ENCODE data around the gene RRBP1.
"Not testable (repeated sequence)": the region's sequence is repeated elsewhere in the genome, so short reads cannot be mapped to it uniquely, and the experiment has no call there.

The RRBP1 gene

DNA sequence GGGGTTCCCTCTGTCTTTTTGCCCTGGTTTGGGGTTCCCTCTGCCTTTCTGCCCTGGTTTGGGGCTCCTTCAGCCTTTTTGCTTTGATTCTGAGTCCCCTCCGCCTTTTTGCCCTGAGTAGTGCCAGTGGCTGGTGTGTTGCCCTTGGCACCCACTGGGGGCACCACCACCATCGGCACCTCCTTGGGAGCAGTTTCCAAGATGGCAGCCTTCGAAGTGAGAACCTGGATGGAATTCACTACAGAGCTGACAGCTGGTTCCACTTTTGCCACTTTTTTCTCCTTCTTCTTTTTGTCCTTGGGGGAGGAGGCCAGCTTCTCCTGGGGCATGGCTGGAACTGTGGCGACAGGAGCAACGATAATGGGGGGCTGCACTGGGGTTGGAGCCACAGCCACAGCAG lies 22.2 kb downstream of the RRBP1 start:
- no peak for DNase-seq

DNA sequence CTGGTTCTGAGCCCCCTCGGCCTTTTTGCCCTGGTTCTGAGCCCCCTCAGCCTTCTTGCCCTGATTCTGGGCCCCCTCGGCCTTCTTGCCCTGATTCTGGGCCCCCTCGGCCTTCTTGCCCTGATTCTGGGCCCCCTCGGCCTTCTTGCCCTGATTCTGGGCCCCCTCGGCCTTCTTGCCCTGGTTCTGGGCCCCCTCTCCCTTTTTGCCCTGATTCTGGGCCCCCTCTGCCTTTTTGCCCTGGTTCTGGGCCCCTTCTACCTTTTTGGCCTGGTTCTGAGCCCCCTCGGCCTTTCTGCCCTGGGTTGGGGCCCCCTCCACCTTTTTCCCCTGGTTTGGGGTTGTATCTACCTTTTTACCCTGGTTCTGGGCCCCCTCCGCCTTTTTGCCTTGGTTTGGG lies 22.7 kb downstream of the RRBP1 start:
- DNase-seq: not testable (repeated sequence)

DNA sequence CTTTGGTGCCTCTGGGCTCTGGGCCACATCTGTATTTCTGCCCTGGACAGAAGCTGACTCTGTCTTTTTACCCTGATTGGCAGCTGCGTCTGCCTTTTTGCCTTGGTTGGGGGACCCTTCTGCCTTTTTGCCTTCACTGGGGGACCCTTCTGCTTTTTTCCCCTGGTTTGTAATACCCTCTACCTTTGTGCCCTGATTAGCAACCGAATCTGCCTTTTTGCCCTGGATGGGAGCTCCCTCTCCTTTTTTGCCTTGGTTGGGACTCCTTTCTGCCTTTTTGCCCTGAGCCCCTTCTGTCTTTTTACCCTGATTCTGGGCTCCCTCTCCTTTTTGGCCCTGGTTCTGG lies 23.4 kb downstream of the RRBP1 start:
- no peak for DNase-seq

DNA sequence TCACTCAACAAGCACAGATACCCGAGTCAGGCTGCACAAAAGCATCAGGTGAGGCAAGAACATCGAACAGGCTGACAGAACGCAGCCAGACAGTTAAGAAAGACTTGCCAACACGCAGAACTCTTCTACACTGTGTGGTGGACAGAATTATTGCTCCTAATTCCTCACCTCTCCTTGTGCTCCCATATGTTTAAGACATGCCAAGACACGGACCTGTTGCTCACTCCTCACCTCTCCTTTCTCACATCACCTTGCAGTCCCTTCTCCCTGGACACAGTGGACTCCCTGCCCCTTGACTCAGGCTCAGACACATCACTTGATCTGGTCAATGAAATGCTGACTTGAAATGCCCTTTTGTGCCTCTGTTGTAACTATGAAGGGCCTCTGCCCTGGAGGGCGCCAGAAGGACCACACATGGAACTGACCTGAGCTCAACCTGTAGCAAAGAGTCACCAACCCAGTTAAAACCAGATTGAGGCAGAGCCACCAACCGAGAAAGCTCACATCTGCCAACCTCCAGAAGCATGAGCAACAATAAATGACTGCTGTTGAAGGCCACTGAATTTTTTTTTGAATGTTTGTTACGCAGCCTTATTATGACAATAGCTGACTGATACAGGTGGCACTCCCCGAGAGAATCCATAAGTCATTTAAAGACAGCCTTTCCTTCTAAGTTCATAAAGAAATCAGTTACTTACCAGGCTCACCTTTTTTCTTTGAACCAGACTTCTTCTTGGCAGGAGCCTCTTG lies 24.0 kb downstream of the RRBP1 start:
- DNase-seq: no peak

DNA sequence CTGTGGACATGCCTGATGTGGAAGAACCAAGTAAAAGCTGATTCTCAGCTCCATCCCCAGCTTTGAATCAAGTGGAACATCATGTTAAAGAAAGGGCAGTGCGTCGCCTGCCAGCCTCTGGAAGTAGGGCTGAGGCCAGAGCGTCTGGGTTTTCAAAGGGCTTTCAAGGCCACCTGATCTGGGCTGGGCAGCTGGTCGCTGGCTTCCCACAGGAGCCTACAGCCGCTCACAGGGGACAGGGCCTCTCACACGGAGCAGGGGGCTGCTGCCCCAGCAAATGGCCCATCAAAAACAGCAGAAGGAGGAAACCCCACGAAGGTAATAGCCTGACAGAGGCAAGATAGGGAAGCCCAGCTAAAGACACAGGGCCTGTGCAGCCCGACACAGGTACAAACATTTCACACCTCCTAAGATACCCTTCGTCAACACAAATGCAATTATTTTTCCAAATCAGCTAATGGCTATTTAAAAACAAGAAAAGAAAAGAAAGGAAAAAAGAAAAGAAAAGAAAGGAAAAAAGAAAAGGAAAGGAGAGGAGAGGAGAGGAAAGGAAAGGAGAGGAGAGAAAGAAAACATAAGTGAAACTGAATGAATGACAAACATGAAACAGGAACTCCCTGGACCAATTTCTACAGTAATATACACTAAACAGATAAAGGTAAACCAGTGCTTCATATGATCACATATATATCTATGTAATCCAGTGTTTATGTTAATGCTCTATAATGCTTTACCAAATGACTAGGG lies 24.8 kb downstream of the RRBP1 start:
- no peak for DNase-seq

DNA sequence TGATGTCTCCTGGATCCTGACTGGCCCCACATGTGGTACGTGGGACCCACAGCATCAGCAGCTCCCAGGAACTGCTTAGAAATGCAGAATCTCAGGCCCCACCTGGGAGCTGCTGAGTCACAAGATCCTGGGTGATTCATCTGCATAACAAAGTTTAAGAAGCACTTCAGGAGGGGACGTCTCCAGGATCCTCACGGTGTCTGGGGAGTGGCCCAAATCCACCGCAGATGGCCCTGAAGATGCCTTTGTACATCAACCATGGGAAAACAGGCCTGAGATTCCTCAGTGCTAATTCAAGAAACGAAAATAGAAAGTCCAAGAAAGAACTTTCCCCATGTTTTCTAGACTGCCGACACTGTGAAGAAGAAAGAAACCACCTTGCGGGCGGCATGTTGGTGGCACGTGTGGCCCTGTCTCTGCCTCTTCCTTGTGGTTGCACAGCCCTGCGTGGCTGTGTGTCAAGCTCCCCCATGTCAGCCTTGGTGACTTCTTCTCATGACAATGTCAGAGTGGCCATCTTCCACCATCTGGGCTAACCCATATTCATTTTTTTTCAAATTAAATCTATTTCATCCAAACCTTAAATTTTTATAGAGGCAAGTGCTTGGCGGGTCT lies 26.1 kb downstream of the RRBP1 start:
- DNase-seq: peak; percentile 32

DNA sequence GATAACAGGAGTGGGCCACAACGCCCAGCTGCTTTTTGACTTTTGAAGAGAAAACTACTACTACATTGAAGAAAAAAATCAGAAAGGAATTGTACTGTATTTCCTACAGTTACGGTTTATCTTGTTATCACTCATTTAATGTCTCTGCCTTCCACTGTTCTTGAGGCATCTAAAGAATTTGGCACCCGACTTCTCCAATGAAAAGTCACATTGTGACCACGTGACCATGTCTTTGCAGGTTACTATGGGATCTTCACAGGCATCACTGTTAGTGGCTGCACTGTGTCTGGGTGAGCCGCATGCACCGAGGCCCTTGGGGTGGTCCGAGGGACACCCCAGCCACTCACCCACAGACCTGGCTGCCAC lies 26.8 kb downstream of the RRBP1 start:
- no peak for DNase-seq

DNA sequence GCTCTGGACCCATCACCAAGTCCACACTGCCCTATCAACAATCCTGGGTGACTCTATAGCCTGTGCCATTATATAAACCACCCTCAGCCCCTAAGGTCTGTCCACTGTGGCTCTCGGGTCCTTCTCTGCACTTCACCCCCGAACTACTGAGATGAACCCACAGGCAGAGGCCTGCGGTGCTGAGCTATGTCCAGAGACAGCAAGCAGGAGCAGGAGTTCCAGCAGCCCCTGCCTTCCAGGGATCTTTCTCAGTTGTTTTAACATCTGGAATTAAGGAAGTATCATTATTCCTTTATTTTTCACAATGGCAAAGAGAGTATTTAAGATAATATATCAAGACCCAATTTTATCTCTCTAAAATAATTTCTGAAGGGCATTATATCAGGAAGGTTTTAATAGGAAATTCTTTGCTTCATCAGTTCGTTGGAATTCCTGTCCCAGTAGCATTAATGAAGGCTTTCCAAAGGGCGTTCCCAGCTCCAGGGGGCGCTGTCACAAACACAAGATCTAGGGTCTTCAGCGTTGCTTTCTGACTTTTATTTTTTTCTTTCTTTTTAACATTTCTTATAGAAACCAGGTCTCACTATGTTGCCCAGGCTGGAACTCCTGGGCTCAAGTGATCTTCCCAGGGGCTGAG lies 27.3 kb downstream of the RRBP1 start:
- peak; percentile 27 for DNase-seq

DNA sequence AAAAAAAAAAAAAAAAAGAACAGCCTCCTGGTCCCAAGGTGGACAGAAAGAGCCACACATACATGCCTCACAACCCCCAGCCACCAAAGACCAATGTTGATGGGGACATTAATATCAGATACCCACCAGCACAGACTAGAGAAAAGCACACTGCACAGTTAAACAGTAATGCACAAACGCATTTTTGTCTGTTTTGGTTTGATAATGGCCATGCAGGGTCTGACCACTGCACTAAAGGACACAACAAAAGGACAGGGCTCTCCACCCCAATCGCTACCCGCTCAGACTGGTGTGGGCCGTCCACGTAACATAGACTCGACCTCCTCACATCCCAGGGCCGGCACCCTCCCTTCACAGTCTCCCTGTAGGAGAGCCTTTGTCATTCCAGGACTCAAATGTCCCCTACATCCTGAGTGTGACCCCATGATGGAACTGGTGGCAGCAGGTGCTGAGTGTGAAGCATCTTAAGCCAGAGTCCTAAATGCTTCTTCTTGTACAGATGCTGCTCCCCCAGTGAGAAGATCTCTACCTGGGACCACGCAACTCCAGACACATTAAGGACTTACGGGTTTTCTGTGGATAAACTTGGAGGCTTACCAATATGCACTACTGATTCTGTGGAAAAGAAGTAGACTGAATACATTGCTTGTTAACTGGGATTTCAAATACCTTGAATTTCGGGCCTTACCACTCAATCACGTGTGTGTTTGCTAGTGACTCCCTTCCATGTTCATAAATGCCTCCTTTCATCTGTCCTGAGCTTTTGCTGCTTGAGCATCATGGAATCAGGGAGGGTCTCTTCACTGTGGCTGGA lies 28.0 kb downstream of the RRBP1 start:
- no peak for DNase-seq

DNA sequence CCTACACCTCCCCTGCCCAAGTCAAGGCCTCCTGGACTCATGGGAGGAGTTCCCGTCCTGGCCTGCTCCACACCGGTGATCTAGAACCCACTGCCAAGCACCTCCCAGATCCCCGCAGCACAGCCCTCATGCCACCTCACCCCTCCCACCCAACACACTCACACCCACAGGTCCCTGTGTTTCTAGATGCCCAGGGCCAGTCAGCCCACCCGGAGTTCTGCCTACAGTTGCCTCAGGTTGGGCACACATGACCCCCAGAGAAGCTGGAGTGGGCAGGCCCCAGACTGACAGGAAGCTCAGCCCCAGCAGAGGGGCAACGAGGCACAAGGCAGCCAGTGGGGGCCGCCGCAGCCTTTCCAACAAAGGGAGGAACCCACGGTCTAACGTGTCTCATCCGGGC lies 29.6 kb downstream of the RRBP1 start:
- DNase-seq: no peak

DNA sequence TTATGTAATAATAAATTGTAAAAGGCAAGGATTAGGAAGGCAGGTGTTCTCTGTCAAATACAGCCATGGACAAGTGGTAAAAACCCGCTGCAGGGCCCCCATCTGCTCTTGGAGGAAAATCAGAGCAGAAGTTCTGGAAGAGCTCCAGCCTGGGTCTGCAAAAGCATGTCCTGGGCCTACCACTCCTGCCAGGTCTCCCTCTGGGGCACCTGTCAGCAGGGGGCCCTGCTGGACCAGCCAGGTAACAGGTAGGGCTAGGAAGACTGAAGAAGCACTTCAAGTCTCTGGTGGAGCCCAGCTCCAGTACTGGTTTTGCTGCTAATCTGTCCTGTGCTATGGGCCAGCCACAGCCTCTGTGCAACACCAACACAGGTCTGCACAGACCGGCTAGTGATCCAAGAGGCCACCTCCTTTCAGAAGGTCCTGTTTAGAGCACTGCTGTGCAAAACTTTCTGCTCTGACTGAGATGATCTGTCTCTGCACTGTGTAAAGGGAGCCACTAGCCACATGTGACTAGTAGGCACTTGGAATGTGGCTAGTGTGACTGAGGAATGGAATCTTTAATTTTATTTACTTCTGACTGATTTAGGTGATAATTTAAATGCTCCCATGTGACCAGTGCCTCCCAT lies 30.2 kb downstream of the RRBP1 start:
- DNase-seq: no peak

DNA sequence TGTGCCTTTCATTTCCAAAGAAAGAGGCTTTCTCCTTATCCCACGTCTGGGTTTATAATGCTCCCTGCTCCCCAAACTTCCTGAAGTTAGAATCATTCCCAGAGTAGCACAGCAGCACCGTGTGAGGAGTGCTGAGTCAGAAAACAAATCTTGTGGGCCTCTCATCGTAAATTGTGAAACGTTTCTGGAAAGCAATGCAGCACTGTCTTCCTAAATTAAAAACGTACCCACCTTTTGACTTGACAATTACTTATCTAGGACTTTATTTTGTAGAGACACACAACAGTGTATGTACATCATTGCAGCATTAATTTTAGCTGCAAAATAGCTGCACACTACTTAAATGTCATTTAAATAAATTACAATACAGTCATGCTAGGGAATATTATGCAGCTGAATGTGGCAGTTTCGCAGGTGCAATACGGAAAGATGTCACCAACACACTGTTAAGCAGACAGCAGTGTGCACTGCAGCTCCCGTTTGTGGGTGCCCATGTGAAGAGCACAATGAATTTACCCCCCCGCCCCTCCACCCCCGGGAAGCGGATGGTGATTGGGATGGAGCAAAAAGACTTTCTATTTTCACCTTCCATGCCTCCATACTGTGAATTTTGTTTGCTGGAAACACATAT lies 30.8 kb downstream of the RRBP1 start:
- no peak for DNase-seq

DNA sequence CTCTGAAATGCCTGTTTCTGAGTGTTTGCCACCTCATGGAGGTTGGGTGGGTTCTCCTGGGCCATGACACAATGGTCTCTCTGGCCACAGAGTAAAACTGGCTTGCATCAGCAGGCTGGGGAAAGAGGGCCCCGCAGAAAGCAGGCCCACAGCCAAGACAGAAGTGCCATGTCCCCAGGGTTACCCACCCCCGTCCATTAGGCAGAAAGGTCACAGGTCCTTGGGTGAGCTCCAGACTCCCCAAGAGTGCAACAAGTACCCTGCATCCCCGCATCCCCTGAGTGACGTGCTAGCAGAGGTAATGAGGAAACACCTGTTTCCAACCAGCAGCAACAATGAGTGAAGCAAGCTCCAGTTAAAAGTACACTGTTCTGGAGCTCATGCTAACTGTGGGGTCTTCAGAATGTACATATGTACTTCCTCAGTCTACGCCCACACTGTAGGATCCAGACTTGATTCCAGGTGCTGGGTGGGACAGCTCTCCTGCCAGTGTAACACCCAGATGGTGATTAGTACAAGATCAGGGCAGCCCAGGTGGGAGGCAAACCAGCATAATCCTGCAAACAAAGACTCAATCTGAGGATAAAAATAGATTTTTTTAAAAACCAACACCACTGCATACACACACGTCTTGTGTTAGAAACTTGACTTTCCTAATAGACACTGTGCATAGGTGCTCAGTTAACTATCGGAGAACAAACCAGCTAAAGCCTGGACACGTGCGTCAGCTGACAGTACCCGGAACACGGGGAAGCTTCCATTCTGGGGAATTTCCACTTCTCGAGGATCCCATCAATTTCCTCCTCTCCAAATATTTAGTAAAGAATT lies 31.5 kb downstream of the RRBP1 start:
- no peak for DNase-seq

DNA sequence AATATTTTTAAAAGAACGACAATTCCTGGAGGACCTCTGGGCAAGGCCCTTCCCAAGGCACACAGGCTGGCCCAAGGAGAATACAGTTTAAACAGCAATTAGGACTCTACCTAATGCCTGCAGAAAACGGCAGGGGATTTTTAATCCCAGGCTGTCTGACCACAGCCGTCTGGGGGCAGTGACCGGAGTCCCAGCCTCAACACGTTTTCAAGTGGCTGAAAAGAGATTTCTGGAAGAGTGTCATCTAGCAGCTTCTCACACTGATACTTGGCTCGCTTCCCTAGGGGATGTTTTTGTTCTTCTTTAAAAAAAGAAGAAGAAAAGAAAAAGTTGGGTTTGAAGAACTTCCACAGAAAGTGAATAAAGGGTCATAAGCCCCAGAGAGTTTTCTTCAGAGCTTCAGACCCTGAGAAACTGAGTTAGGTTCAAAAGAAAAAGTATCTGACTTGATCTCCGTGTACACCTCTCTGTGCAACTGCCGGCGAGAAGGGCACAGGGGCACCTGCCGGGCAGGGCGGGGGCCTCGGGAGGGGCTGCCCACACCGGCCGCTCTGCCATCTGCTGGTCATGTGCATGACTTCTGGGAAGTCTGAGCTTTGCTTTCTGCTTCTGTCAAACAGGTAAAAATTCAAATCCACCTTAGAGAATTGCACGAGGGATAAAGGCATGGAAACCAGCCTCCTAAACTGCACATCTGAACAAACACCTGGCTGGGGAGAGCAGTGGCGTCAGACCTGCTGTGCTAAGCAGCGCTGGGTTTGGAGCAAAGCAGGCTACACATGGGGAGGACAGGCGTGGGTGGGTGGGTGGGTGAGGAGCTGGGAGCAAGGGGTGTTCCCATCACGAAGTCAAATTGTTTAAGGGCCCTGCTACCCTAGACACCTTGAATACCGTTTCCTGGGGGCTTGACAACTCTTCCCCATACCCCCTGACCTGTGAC lies 33.0 kb downstream of the RRBP1 start:
- DNase-seq: no peak

DNA sequence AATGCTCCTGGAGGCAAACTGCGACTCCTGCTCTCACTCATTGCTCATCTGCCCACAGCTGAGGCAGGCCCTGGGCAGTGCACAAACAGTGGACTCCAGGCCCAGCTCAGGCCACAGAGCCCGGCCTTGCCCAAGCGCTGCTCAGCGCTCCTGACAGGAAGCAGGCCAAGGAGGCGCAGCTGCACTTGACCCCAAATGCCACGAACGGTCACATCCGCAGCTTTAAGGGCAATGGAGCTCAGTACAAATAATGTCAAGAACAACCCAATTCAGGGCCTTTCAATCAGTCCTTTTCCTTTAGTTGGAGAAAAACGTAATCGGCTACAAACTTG lies 33.8 kb downstream of the RRBP1 start:
- DNase-seq: no peak

DNA sequence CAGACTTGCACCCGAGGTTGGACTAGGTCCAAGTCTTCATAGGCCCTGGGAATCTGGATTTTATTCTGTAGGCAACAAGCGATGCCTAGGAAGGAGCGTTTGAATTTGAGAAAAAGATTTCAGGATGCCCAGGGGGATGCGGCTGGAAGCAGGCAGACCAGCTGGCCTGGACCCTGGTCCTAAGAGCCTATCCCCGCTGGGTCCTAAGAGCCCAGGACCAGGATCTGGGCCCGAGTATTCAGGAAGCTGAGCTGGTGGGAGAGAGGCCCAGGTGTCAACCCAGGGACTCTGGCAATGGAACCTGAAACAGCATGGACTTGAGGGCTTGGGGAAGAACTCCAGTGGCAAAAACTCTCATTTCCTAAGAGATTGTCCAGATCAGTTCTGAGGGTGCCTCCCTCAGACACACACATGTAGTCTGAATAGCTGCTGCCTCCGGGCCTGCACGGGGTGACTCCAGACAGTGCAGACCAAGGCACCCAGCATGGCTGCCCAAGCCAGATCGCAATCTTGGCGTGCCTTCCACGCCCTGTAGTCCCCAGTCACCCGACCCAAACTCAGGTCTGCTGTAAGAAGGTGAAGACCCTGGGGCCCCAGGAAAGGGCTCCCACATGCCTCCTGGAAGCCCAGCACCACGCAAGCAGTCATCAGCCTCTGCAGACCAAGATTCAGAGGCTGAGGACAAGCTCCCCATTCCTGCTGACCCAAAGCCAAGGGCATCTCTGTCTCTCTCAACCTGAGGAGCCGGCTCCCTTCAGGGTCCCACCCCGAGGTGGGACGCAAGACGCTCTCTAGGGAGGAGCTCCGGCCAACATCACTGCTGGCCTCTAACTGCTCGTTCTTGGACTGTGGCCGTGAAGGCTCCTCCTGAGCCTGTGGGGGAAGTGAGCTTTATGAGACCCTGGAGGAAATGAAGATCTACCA lies 34.4 kb downstream of the RRBP1 start:
- DNase-seq: no peak

DNA sequence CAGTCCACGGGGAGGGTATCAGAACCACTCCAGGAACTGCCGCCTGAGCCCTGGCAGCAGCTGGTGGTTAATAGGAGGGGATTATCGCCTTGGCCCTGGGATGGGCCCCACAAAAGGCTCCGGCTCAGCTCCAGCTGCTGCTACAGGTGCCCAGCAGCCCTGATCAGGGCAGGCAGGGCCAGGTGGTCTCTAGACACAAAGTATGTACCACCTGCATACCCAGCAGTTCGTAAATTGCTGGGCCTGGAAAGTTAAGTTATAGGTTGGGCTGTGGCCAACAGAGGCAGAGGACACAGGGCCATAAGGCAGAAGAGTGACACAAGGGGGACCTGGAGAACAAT lies 35.1 kb downstream of the RRBP1 start:
- no peak for DNase-seq

DNA sequence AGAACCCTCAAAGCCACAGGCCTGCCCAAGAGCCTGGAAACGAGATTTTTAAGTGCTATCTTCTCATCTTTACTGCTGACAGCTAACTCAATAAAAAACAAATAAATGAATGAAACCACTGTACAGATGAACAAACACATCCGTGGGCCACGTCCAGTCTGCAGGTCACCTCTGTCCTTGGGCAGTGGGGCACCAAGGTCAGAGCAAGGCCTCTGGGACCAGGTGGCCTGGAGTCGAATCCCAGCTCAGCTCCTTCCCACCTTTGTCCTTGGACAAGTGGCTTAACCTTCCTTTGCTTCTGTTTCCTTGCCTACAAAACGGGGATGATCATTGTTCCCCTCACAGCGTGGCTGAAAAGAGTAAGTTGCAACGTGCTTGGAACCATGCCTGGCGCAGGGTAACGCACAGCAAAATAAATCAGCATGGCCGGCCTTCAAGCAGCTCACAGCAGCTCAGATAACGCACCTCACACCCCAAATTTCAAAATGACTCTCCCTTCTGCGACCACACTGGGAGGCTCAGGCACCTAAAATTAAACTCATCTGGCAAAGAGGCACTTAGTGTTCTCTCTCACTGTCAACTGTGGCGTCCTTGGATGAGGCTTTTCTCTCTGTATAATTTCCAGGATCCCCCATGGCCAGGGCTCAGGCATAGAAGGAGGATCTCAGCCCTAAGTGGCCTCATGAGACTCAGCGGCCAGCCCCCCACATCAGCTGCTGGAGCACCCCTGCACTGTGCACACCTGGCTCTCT lies 35.7 kb downstream of the RRBP1 start:
- no peak for DNase-seq

All from NCI-H226 (cell line).